Endothelial cell of umbilical vein (primary cell): Measurements from ENCODE around the gene SIM2. TPM values are rescaled to one million over a fixed set of nuclear protein-coding genes. Genes with fewer than 3 reads are reported as not detected.

Source experiments
- BruUV-seq: library from RNA; stranded (reverse); fragments of 400-500 nt; replicated peaks from 2 replicates; lab custom pipeline; 2021; lab: Mats Ljungman, UMichigan
- CTCF ChIA-PET: fragments of 300-600, 350-600 bp; sonication (Branson Sonifier 250); formaldehyde crosslinking; loops from one replicate; lab custom pipeline; 2021; ENCODE audit warnings: antibody characterized with exemption, inconsistent platforms; lab: Charles Lee
- POLR2A ChIA-PET: fragments of 300-600, 350-600 bp; sonication (Branson Sonifier 250); formaldehyde crosslinking; loops from one replicate; lab custom pipeline; 2021; ENCODE audit warnings: antibody characterized with exemption, inconsistent platforms; lab: Charles Lee
- DNase-seq: peaks from one replicate; pipeline ENCODE4 v3.0.0-alpha.2; 2011; ENCODE audit warnings: low read depth, low spot score
- FAIRE-seq: peaks from 2 replicates; lab custom pipeline; 2011; peaks lifted over from hg19 to GRCh38; lab: Jason Lieb, UNC
- H2AFZ ChIP-seq: 2 replicates; pipeline ENCODE4 v1.6.0; 2012; ENCODE audit warnings: low read depth, low read length, control low read depth, inconsistent platforms
- H3K27ac ChIP-seq: 2 replicates; pipeline ENCODE4 v1.5.1; 2011; ENCODE audit warnings: low read depth, mild to moderate bottlenecking, control low read depth, low read length, moderate library complexity; ENCODE audit not compliant: insufficient read depth
- H3K27me3 ChIP-seq, 2 experiments: 2 replicates each; pipeline versions ENCODE4 v1.6.0 to v1.6.1; 2011; ENCODE audit warnings: low read length in 2 of 2, mixed read lengths in 1 of 2; ENCODE audit not compliant: control insufficient read depth in 2 of 2, insufficient read depth in 2 of 2
- H3K36me3 ChIP-seq, 2 experiments: 2 replicates in 1 of 2; 3 replicates in 1 of 2; pipeline ENCODE4 v1.5.1; 2011; ENCODE audit warnings: low read length in 2 of 2, mild to moderate bottlenecking in 1 of 2, moderate library complexity in 1 of 2; ENCODE audit not compliant: control insufficient read depth in 2 of 2, insufficient read depth in 2 of 2; ENCODE audit errors: extremely low read depth in 1 of 2
- H3K4me1 ChIP-seq: 3 replicates; pipeline ENCODE4 v1.5.1; 2011; ENCODE audit warnings: mild to moderate bottlenecking, low read length; ENCODE audit not compliant: control insufficient read depth, insufficient read depth; ENCODE audit errors: extremely low read depth
- H3K4me2 ChIP-seq: 2 replicates; pipeline ENCODE4 v1.6.1; 2011; ENCODE audit warnings: low read length, control low read depth, mixed read lengths; ENCODE audit not compliant: insufficient read depth
- H3K4me3 ChIP-seq, 3 experiments: fragments of 200-600 bp in 1 of 3; sonication (generic), shearing (Covaris generic) in 1 of 3; replicated peaks in 1 of 3; 2 replicates each; pipeline ENCODE4 v1.5.1; 2011 to 2016; ENCODE audit warnings: control low read depth in 3 of 3, low read length in 3 of 3, mild to moderate bottlenecking in 2 of 3, inconsistent platforms in 1 of 3, low read depth in 1 of 3, moderate library complexity in 1 of 3; ENCODE audit not compliant: insufficient read depth in 1 of 3
- H3K79me2 ChIP-seq: 2 replicates; pipeline ENCODE4 v1.6.0; 2012; ENCODE audit warnings: low read length, inconsistent platforms; ENCODE audit not compliant: control insufficient read depth, insufficient read depth
- H3K9ac ChIP-seq: replicated peaks from 2 replicates; pipeline ENCODE3; 2011; ENCODE audit warnings: low read length, control low read depth; ENCODE audit not compliant: insufficient read depth; ENCODE audit errors: extremely low read depth
- H3K9me1 ChIP-seq: replicated peaks from 3 replicates; pipeline ENCODE4 v1.6.0; 2011; ENCODE audit warnings: mild to moderate bottlenecking, low read length; ENCODE audit not compliant: control insufficient read depth, insufficient read depth; ENCODE audit errors: extremely low read depth
- H3K9me3 ChIP-seq: replicated peaks from 2 replicates; pipeline ENCODE4 v1.5.1; 2012; ENCODE audit warnings: low read length, inconsistent platforms; ENCODE audit not compliant: control insufficient read depth, insufficient read depth
- H4K20me1 ChIP-seq: replicated peaks from 2 replicates; pipeline ENCODE3; 2011; ENCODE audit warnings: mild to moderate bottlenecking, low read length; ENCODE audit not compliant: control insufficient read depth, insufficient read depth; ENCODE audit errors: extremely low read depth
- CTCF ChIP-seq, 2 donors: IDR thresholded peaks; 1 replicate in 1 of 2; 2 replicates in 1 of 2; pipeline ENCODE4 v1.5.1; 2011; ENCODE audit warnings: low read length in 2 of 2, mild to moderate bottlenecking in 2 of 2, moderate library complexity in 2 of 2, control low read depth in 1 of 2, inconsistent platforms in 1 of 2, low read depth in 1 of 2; ENCODE audit not compliant: insufficient read depth in 1 of 2; ENCODE audit errors: extremely low read depth in 1 of 2
- EZH2 ChIP-seq: IDR thresholded peaks from 2 replicates; pipeline ENCODE4 v1.6.1; 2012; ENCODE audit warnings: borderline replicate concordance, low read depth, mild to moderate bottlenecking, moderate library complexity, low read length, inconsistent platforms; ENCODE audit not compliant: severe bottlenecking
- JUN ChIP-seq: IDR thresholded peaks from 2 replicates; pipeline ENCODE4 v1.6.1; 2011; ENCODE audit warnings: borderline replicate concordance, low read depth; ENCODE audit not compliant: insufficient read length, insufficient read depth
- POLR2AphosphoS5 ChIP-seq: IDR thresholded peaks from 2 replicates; pipeline ENCODE4 v1.6.1; 2012; ENCODE audit warnings: low read depth, mild to moderate bottlenecking, control low read depth, low read length, moderate library complexity; ENCODE audit not compliant: insufficient read depth
- dilution Hi-C: fragments of 300-500 bp; cut with MboI; formaldehyde crosslinking; loops from one replicate; pipeline ENCODE4 v1.15.0; 2019; ENCODE audit warnings: low sequenced_read_pairs; ENCODE audit not compliant: extremely low pct_ligation_motif_present
- intact Hi-C: fragments of 100-400 bp; cut with micrococcal nuclease; formaldehyde crosslinking; loops from one replicate; pipeline ENCODE4 v1.10.0; 2022
- polyA plus RNA-seq, 4 experiments: library from polyadenylated mRNA; depleted of rRNA in 3 of 4; stranded (reverse) in 3 of 4; unstranded in 1 of 4; fragments of >200 nt; gene quantifications; 2 replicates each; pipeline versions ENCODE4 v1.2.1 to v1.2.3, GENCODE V29; 2011 to 2012; ENCODE audit warnings: missing spikeins in 1 of 4
- total RNA-seq: library from RNA; stranded (reverse); gene quantifications from 2 replicates; pipeline ENCODE4 v1.2.3, GENCODE V29; 2021

SIM2 gene
- total and polyA plus RNA-seq, 2 donors (not counting 3 experiments of a cell fraction or from before 2014, with no cell fraction given), result not detected

- BruUV-seq, result no TSS peak
- Histone ChIP-seq H3K4me1 (peaks cover 3% of the 10 kb centered on the region), H3K9ac (no peak overlapping the region), H3K4me2 (no peak overlapping the region), H3K27me3 (peaks cover 85 to 94% of the 10 kb centered on the region in 2 experiments), H3K9me3 (no peaks in the 10 kb centered on the region), H4K20me1 (no peaks in the 10 kb centered on the region), H3K9me1 (no peaks in the 10 kb centered on the region), H3K4me3 (no peak overlapping the region), H2AFZ (no peak overlapping the region), H3K36me3 (no peaks in the 10 kb centered on the region), H3K79me2 (no peaks in the 10 kb centered on the region), H3K27ac (no peak overlapping the region)
- ChIA-PET CTCF (interaction anchor here (1.3 to 2.5 kb wide), 2 partner anchors 9 to 62 kb away, joined by 3 to 17 read pairs; no protein-coding TSS in a partner anchor), POLR2A (no interaction called here)
- FAIRE-seq (peak; percentile 38), DNase-seq (no peak)
- intact Hi-C loops (loop anchor here (2.0 to 5.0 kb wide), 2 partner anchors 45 to 271 kb away; no protein-coding TSS in a partner anchor), dilution Hi-C loops (no loop called here)
- TF ChIP-seq JUN (no peak), POLR2AphosphoS5 (no peak)
Measured at GRCh38 chr21:36692114-36692834, 6.6 kb upstream of the SIM2 start.

- H3K9me1 ChIP-seq, result no peaks in the 10 kb centered on the region
- no peaks in the 10 kb centered on the region for H3K9me3 ChIP-seq
- no peak overlapping the region for H3K4me3 ChIP-seq
- no peak overlapping the region for H3K4me2 ChIP-seq
- peaks cover 4% of the 10 kb centered on the region for H3K4me1 ChIP-seq
- H3K9ac ChIP-seq, result no peak overlapping the region
- FAIRE-seq, result no peak
- H3K27ac ChIP-seq, result no peak overlapping the region
- no peaks in the 10 kb centered on the region for H4K20me1 ChIP-seq
- dilution Hi-C loops, result no loop called here
- TF ChIP-seq EZH2 (no peak), CTCF (IDR thresholded peaks at IDR 0.05; ENCODE audit: extremely low read depth in 1 of 2, insufficient read depth in 1 of 2, low read depth in 1 of 2, low read length in 2 of 2) (peak; percentile 23 to 29)
- no peaks in the 10 kb centered on the region for H3K79me2 ChIP-seq
- intact Hi-C loops, result loop anchor here (1.0 to 5.0 kb wide), 3 partner anchors 46 to 272 kb away; no protein-coding TSS in a partner anchor
- H2AFZ ChIP-seq, result no peak overlapping the region
- POLR2A ChIA-PET, result no interaction called here
- DNase-seq, result no peak
- no TSS peak for BruUV-seq
- CTCF ChIA-PET, result interaction anchor here (1.3 to 2.5 kb wide), 2 partner anchors 8 to 62 kb away, joined by 3 to 17 read pairs; no protein-coding TSS in a partner anchor
- peaks cover 87 to 97% of the 10 kb centered on the region in 2 experiments for H3K27me3 ChIP-seq
- H3K36me3 ChIP-seq, result no peaks in the 10 kb centered on the region
Measured at GRCh38 chr21:36692835-36693488, 6.0 kb upstream of the SIM2 start.
